HepG2 (cell line): Measurements from ENCODE around the gene RPUSD3. TPM values are rescaled to one million over a fixed set of nuclear protein-coding genes. Genes with fewer than 3 reads are reported as not detected.

Experiments used
- ATAC-seq: fragments of 200-7000 bp; cut with Tn5 transposase; 3 replicates; pipeline ENCODE4 v1.9.1; 2020; ENCODE audit warnings: mild to moderate bottlenecking, moderate library complexity
- BruUV-seq: library from RNA; stranded (reverse); fragments of 400-500 nt; replicated peaks from 2 replicates; lab custom pipeline; 2021; lab: Mats Ljungman, UMichigan
- CTCF ChIA-PET: fragments of 300-600 bp; formaldehyde crosslinking; extraction: SDS; loops from one replicate; lab custom pipeline; 2021; ENCODE audit warnings: low total read pairs, inconsistent platforms, low intra/inter-chr PET ratio; lab: Yijun Ruan, JAX
- POLR2A ChIA-PET: fragments of 350-600 bp; sonication (Branson Sonifier 250); formaldehyde crosslinking; loops from one replicate; lab custom pipeline; 2020; ENCODE audit warnings: antibody characterized with exemption, inconsistent platforms; lab: Yijun Ruan, JAX
- DNase-seq: peaks from one replicate; pipeline ENCODE4 v3.0.0-alpha.2; 2015; ENCODE audit warnings: low spot score
- FAIRE-seq: peaks from 3 replicates; lab custom pipeline; 2011; peaks lifted over from hg19 to GRCh38; lab: Jason Lieb, UNC
- H2AFZ ChIP-seq: one replicate; pipeline ENCODE4 v1.6.1; 2011; ENCODE audit warnings: low read length, inconsistent platforms
- H3K27ac ChIP-seq: fragments of 300-600 bp; 3 replicates; pipeline ENCODE4 v1.8.0; 2011; ENCODE audit warnings: mixed run types, mild to moderate bottlenecking, mixed read lengths, low read length, inconsistent platforms; ENCODE audit not compliant: insufficient read depth; ENCODE audit errors: extremely low read length
- H3K27me3 ChIP-seq, 2 experiments: fragments of 200-600 bp in 1 of 2; 2 replicates in 1 of 2; 3 replicates in 1 of 2; pipeline versions ENCODE4 v1.6.0 to v1.8.0; 2011; ENCODE audit warnings: low read length in 2 of 2, mild to moderate bottlenecking in 2 of 2, moderate library complexity in 2 of 2, inconsistent platforms in 1 of 2; ENCODE audit not compliant: insufficient read depth in 2 of 2, control insufficient read depth in 1 of 2
- H3K36me3 ChIP-seq, 2 experiments: fragments of 200-600 bp in 1 of 2; replicated peaks in 1 of 2; 2 replicates in 1 of 2; 3 replicates in 1 of 2; pipeline versions ENCODE4 v1.5.1 to v1.8.0; 2011; ENCODE audit warnings: low read length in 2 of 2, inconsistent platforms in 1 of 2; ENCODE audit not compliant: insufficient read depth in 2 of 2, control insufficient read depth in 1 of 2
- H3K4me1 ChIP-seq: 2 replicates; pipeline ENCODE4 v1.5.1; 2012; ENCODE audit warnings: low read length, inconsistent platforms; ENCODE audit not compliant: insufficient read depth
- H3K4me2 ChIP-seq: 2 replicates; pipeline ENCODE4 v1.6.0; 2011; ENCODE audit warnings: low read depth, low read length, inconsistent platforms
- H3K4me3 ChIP-seq, 3 experiments: fragments of 200-600 bp in 1 of 3; sonication (generic), shearing (Covaris generic) in 1 of 3; replicated peaks in 1 of 3; 2 replicates each; pipeline ENCODE4 v1.5.1; 2011 to 2016; ENCODE audit warnings: low read length in 3 of 3, inconsistent platforms in 2 of 3, low read depth in 2 of 3, mild to moderate bottlenecking in 2 of 3, control low read depth in 1 of 3, mixed read lengths in 1 of 3; ENCODE audit not compliant: insufficient read depth in 1 of 3
- H3K79me2 ChIP-seq: one replicate; pipeline ENCODE4 v1.6.1; 2011; ENCODE audit warnings: low read length, inconsistent platforms; ENCODE audit not compliant: insufficient read depth
- H3K9ac ChIP-seq: 2 replicates; pipeline ENCODE4 v1.6.0; 2011; ENCODE audit warnings: mild to moderate bottlenecking, low read depth, low read length, inconsistent platforms; ENCODE audit not compliant: insufficient read depth
- H3K9me3 ChIP-seq: 2 replicates; pipeline ENCODE4 v1.5.1; 2012; ENCODE audit warnings: mild to moderate bottlenecking, low read length
- H4K20me1 ChIP-seq: 2 replicates; pipeline ENCODE4 v1.6.0; 2011; ENCODE audit warnings: inconsistent platforms, mild to moderate bottlenecking, low read length, moderate library complexity; ENCODE audit not compliant: insufficient read depth
- ARHGAP35 ChIP-seq: sonication (generic); formaldehyde crosslinking; IDR thresholded peaks from 2 replicates; pipeline ENCODE4 v1.9.0; 2022; ENCODE audit warnings: mild to moderate bottlenecking, inconsistent platforms, moderate library complexity, missing genetic modification reagents, borderline replicate concordance
- CEBPG ChIP-seq: IDR thresholded peaks from 2 replicates; pipeline ENCODE4 v1.6.1; 2016
- EZH2 ChIP-seq: conservative IDR thresholded peaks from 2 replicates; pipeline ENCODE4 v1.6.1; 2012; ENCODE audit warnings: mild to moderate bottlenecking, low read depth, low read length, moderate library complexity
- HNRNPUL1 ChIP-seq: fragments of 200-400 bp; formaldehyde crosslinking; IDR thresholded peaks from 2 replicates; pipeline ENCODE4 v1.6.1; 2017; ENCODE audit warnings: low read depth, mild to moderate bottlenecking, low read length, moderate library complexity
- KLF13 ChIP-seq: sonication (generic); formaldehyde crosslinking; IDR thresholded peaks from 2 replicates; pipeline ENCODE4 v1.4.0; 2020; ENCODE audit warnings: mild to moderate bottlenecking, missing genetic modification reagents
- NCOR1 ChIP-seq: fragments of 200-600 bp; sonication (generic); IDR thresholded peaks from 2 replicates; pipeline ENCODE4 v1.7.0; 2017; ENCODE audit warnings: antibody characterized with exemption, low read length, borderline replicate concordance
- PITX1 ChIP-seq: sonication (generic); formaldehyde crosslinking; IDR thresholded peaks from 2 replicates; pipeline ENCODE4 v1.5.1; 2020; ENCODE audit warnings: mild to moderate bottlenecking, missing genetic modification reagents
- POGZ ChIP-seq: sonication (generic); formaldehyde crosslinking; IDR thresholded peaks from 2 replicates; pipeline ENCODE4 v1.4.0; 2020; ENCODE audit warnings: mild to moderate bottlenecking, missing genetic modification reagents
- SAP130 ChIP-seq: IDR thresholded peaks from 2 replicates; pipeline ENCODE4 v1.6.1; 2016; ENCODE audit warnings: low read depth
- TCF12 ChIP-seq, 2 experiments: fragments of 450-650 bp in 1 of 2; sonication (generic) in 1 of 2; formaldehyde crosslinking in 1 of 2; IDR thresholded peaks; 2 replicates each; pipeline versions ENCODE4 v1.6.1 to v1.8.0; 2017 to 2022; ENCODE audit warnings: antibody characterized with exemption in 1 of 2, mild to moderate bottlenecking in 1 of 2, missing genetic modification reagents in 1 of 2, moderate library complexity in 1 of 2
- TEAD2 ChIP-seq: sonication (generic); formaldehyde crosslinking; IDR thresholded peaks from 2 replicates; pipeline ENCODE4 v1.9.0; 2021; ENCODE audit warnings: missing genetic modification reagents
- TEAD3 ChIP-seq: optimal IDR thresholded peaks from 2 replicates; pipeline ENCODE3; 2016; ENCODE audit warnings: borderline replicate concordance
- THAP11 ChIP-seq: IDR thresholded peaks from 2 replicates; pipeline ENCODE4 v1.6.1; 2016; ENCODE audit warnings: missing biosample characterization, missing genetic modification reagents
- ZBTB3 ChIP-seq: sonication (generic); formaldehyde crosslinking; IDR thresholded peaks from 2 replicates; pipeline ENCODE4 v1.4.0; 2020; ENCODE audit warnings: low read depth, mild to moderate bottlenecking, moderate library complexity, missing genetic modification reagents, borderline replicate concordance
- ZNF292 ChIP-seq: sonication (generic); formaldehyde crosslinking; IDR thresholded peaks from 2 replicates; pipeline ENCODE4 v1.8.1; 2022; ENCODE audit warnings: mild to moderate bottlenecking, low read depth, missing genetic modification reagents, borderline replicate concordance
- ZNF501 ChIP-seq: sonication (generic); formaldehyde crosslinking; IDR thresholded peaks from 2 replicates; pipeline ENCODE4 v1.5.1; 2020; ENCODE audit warnings: mild to moderate bottlenecking, moderate library complexity, missing genetic modification reagents
- ZNF776 ChIP-seq: sonication (generic); formaldehyde crosslinking; IDR thresholded peaks from 2 replicates; pipeline ENCODE4 v1.4.0; 2020; ENCODE audit warnings: mild to moderate bottlenecking, missing genetic modification reagents
- WGBS: methylation state at CpG from one replicate; pipeline ENCODE4 v1.1.6; 2017; ENCODE audit warnings: low lambda C conversion rate; 5-methylcytosine and 5-hydroxymethylcytosine counted together
- in situ Hi-C: cut with HindIII; loops from 2 replicates; pipeline ENCODE4 v1.10.0; 2017; ENCODE audit warnings: low pct_unique_long_range_greater_than_20kb; ENCODE audit not compliant: extremely low pct_ligation_motif_present
- intact Hi-C: fragments of 100-400 bp; cut with micrococcal nuclease; formaldehyde crosslinking; loops from one replicate; pipeline ENCODE4 v1.10.0; 2022; ENCODE audit not compliant: unreplicated experiment
- polyA plus RNA-seq, 8 experiments: library from polyadenylated mRNA; depleted of rRNA in 3 of 8; stranded (reverse) in 7 of 8; unstranded in 1 of 8; fragments of >200 nt; fragmentation: Illumina TruSeq in 4 of 8; extraction: Trizol in 4 of 8; gene quantifications; 2 replicates each; pipeline versions ENCODE4 v1.2.1 to v1.2.3, GENCODE V29; 2011 to 2016; ENCODE audit warnings: low read depth in 4 of 8, missing spikeins in 1 of 8, mixed read lengths in 1 of 8; ENCODE audit not compliant: insufficient read depth in 1 of 8
- total RNA-seq, 5 experiments: library from RNA; depleted of rRNA; stranded (reverse); fragments of >200 nt; fragmentation: Illumina TruSeq; extraction: Trizol; gene quantifications; 2 replicates each; pipeline ENCODE4 v1.2.3, GENCODE V29; 2016; ENCODE audit warnings: low read depth in 1 of 5
- TF ChIP-seq, protein P1 (sequence below): sonication (generic); formaldehyde crosslinking; IDR thresholded peaks from 2 replicates; pipeline ENCODE4 v1.8.0; 2022; ENCODE audit warnings: mild to moderate bottlenecking, missing genetic modification reagents
- TF ChIP-seq, protein P2 (sequence below): sonication (generic); formaldehyde crosslinking; IDR thresholded peaks from 2 replicates; pipeline ENCODE4 v1.4.0; 2020; ENCODE audit warnings: missing genetic modification reagents, borderline replicate concordance

The RPUSD3 gene
- total and polyA plus RNA-seq, 2 of the 13 experiments (the other 11 are each of a cell fraction or from before 2014, with no cell fraction given) = 32.1 to 48.7 TPM

- TF ChIP-seq ZNF776 (CRISPR knock-in tag) = no peak
- no peak for TF ChIP-seq ARHGAP35 (CRISPR knock-in tag)
- peak; percentile 77 for TF ChIP-seq CEBPG (CRISPR knock-in tag)
- no peak for TF ChIP-seq ZNF501 (CRISPR knock-in tag)
- no peak for TF ChIP-seq EZH2
These were observed 45.6 kb upstream of the RPUSD3 start (continued) for GRCh38 chr3:9889405-9889804.

- Histone ChIP-seq H3K4me3 (no peak overlapping the region), H3K9me3 (no peaks in the 10 kb centered on the region), H3K9ac (no peak overlapping the region), H3K4me1 (peaks cover 54% of the 10 kb centered on the region), H2AFZ (no peak overlapping the region), H4K20me1 (no peaks in the 10 kb centered on the region), H3K36me3 (peaks cover 3 to 9% of the 10 kb centered on the region in 2 experiments; a peak in 4 of 5 replicates), H3K4me2 (peak overlapping the region; percentile 76), H3K27me3 (no peaks in the 10 kb centered on the region; a peak in 1 of 5 replicates), H3K79me2 (peaks cover 26% of the 10 kb centered on the region), H3K27ac (peak overlapping the region; percentile 32)
- BruUV-seq = no TSS peak
- intact Hi-C loops (loop anchor here (1.0 kb wide), 1 partner anchor 10 kb away; no protein-coding TSS in a partner anchor), in situ Hi-C loops (no loop called here)
- FAIRE-seq = peak; percentile 48
- ATAC-seq = peak; percentile 51
- 13% methylated on average over 3 of the region's 3 CpGs for whole genome bisulfite sequencing
- DNase-seq = peak; percentile 78
- ChIA-PET CTCF (interaction anchor here (1.3 kb wide), 1 partner anchor 26 kb away, joined by 4 read pairs; no protein-coding TSS in a partner anchor), POLR2A (interaction anchor here (1.0 to 3.8 kb wide), 4 partner anchors 9 to 45 kb away, joined by 3 to 36 read pairs (median 21); partner anchors contain the start of genes CRELD1 and IL17RE)
- 0 out of 2 replicates have a peak, but pooled peaks have one; percentile 13 for TF ChIP-seq PITX1 (CRISPR knock-in tag)
- no peak for TF ChIP-seq HNRNPUL1
- 0 out of 2 replicates have a peak, but pooled peaks have one; percentile 51 for TF ChIP-seq ZBTB3
- no peak for TF ChIP-seq ZNF292
- peak; percentile 38; the same call in 1 of the 2 replicates for TF ChIP-seq NCOR1
- TF ChIP-seq TEAD3 (CRISPR knock-in tag) = peak; percentile 54
- peak; percentile 43; the same call in 1 of the 2 replicates for TF ChIP-seq THAP11 (CRISPR knock-in tag)
- TF ChIP-seq TCF12 (IDR thresholded peaks at IDR 0.05) = no peak
- TF ChIP-seq TCF12 (CRISPR knock-in tag; IDR thresholded peaks at IDR 0.05) = no peak
- no peak for TF ChIP-seq POGZ (CRISPR knock-in tag)
- TF ChIP-seq, protein P1, sequence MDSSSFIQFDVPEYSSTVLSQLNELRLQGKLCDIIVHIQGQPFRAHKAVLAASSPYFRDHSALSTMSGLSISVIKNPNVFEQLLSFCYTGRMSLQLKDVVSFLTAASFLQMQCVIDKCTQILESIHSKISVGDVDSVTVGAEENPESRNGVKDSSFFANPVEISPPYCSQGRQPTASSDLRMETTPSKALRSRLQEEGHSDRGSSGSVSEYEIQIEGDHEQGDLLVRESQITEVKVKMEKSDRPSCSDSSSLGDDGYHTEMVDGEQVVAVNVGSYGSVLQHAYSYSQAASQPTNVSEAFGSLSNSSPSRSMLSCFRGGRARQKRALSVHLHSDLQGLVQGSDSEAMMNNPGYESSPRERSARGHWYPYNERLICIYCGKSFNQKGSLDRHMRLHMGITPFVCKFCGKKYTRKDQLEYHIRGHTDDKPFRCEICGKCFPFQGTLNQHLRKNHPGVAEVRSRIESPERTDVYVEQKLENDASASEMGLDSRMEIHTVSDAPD (CRISPR knock-in tag) = no peak
- no peak for TF ChIP-seq KLF13
- TF ChIP-seq SAP130 = peak; percentile 34; the same call in 1 of the 2 replicates
- TF ChIP-seq, protein P2, sequence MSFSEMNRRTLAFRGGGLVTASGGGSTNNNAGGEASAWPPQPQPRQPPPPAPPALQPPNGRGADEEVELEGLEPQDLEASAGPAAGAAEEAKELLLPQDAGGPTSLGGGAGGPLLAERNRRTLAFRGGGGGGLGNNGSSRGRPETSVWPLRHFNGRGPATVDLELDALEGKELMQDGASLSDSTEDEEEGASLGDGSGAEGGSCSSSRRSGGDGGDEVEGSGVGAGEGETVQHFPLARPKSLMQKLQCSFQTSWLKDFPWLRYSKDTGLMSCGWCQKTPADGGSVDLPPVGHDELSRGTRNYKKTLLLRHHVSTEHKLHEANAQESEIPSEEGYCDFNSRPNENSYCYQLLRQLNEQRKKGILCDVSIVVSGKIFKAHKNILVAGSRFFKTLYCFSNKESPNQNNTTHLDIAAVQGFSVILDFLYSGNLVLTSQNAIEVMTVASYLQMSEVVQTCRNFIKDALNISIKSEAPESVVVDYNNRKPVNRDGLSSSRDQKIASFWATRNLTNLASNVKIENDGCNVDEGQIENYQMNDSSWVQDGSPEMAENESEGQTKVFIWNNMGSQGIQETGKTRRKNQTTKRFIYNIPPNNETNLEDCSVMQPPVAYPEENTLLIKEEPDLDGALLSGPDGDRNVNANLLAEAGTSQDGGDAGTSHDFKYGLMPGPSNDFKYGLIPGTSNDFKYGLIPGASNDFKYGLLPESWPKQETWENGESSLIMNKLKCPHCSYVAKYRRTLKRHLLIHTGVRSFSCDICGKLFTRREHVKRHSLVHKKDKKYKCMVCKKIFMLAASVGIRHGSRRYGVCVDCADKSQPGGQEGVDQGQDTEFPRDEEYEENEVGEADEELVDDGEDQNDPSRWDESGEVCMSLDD (CRISPR knock-in tag) = no peak
- TF ChIP-seq TEAD2 = no peak
These were observed 44.7 kb upstream of the RPUSD3 start for GRCh38 chr3:9888540-9888939.
